HG02571 (cell line): Measurements from ENCODE around the gene ADARB2.

Experiments
- ATAC-seq: cut with Tn5 transposase; IDR thresholded peaks from one replicate; pipeline ENCODE4 v1.9.1; 2021; ENCODE audit warnings: mild to moderate bottlenecking, moderate library complexity; ENCODE audit not compliant: unreplicated experiment

ADARB2 gene

GRCh38 chr10:1378473-1378872 lies 358.9 kb downstream of the ADARB2 start:
- no peak for ATAC-seq

- no peak for ATAC-seq
Measured at GRCh38 chr10:1377740-1378397, 359.5 kb downstream of the ADARB2 start.

GRCh38 chr10:1377231-1377630 lies 360.1 kb downstream of the ADARB2 start:
- ATAC-seq, result no peak

GRCh38 chr10:1376384-1376945 lies 360.9 kb downstream of the ADARB2 start:
- no peak for ATAC-seq

GRCh38 chr10:1375346-1376170 lies 361.8 kb downstream of the ADARB2 start:
- ATAC-seq, result no peak

GRCh38 chr10:1374511-1375345 lies 362.6 kb downstream of the ADARB2 start:
- ATAC-seq, result no peak

GRCh38 chr10:1373287-1373686 lies 364.0 kb downstream of the ADARB2 start:
- no peak for ATAC-seq

GRCh38 chr10:1372212-1372611 lies 365.1 kb downstream of the ADARB2 start:
- no peak for ATAC-seq

GRCh38 chr10:1370298-1370697 lies 367.0 kb downstream of the ADARB2 start:
- no peak for ATAC-seq

GRCh38 chr10:1369665-1370064 lies 367.7 kb downstream of the ADARB2 start:
- no peak for ATAC-seq

GRCh38 chr10:1369197-1369596 lies 368.1 kb downstream of the ADARB2 start:
- no peak for ATAC-seq

- ATAC-seq, result no peak
Measured at GRCh38 chr10:1368842-1369171, 368.5 kb downstream of the ADARB2 start.

- no peak for ATAC-seq
Measured at GRCh38 chr10:1367938-1368841, 369.1 kb downstream of the ADARB2 start.

- ATAC-seq, result no peak
Measured at GRCh38 chr10:1366811-1367425, 370.4 kb downstream of the ADARB2 start.

GRCh38 chr10:1366322-1366691 lies 371.0 kb downstream of the ADARB2 start:
- no peak for ATAC-seq

- ATAC-seq, result no peak
Measured at GRCh38 chr10:1365540-1366321, 371.6 kb downstream of the ADARB2 start.

- ATAC-seq, result no peak
Measured at GRCh38 chr10:1364151-1364910, 373.0 kb downstream of the ADARB2 start.

GRCh38 chr10:1363446-1364121 lies 373.7 kb downstream of the ADARB2 start:
- no peak for ATAC-seq
